Gastrocnemius medialis (tissue), 4 donors: ENCODE data around the gene NPEPPS. TPM values are rescaled to one million over a fixed set of nuclear protein-coding genes. Genes with fewer than 3 reads are reported as not detected.
A peak's percentile ranks its signal among the peaks of the same experiment; 100 is the strongest.

Source experiments
- ATAC-seq, 2 donors: fragments of 150-250 bp; one replicate each; pipeline ENCODE4 v1.9.1; 2016
- DNase-seq, 2 donors: peaks; one replicate each; pipeline ENCODE4 v3.0.0-alpha.2; 2019
- H3K27ac ChIP-seq, 4 donors: fragments of 200-600 bp; sonication (generic); 1 replicate in 1 of 4; 2 replicates in 3 of 4; pipeline ENCODE4 v1.5.1; 2016 to 2018; ENCODE audit warnings: mild to moderate bottlenecking in 2 of 4, moderate library complexity in 1 of 4
- H3K27me3 ChIP-seq, 3 donors: fragments of 200-600 bp; sonication (generic) in 2 of 3; 1 replicate in 1 of 3; 2 replicates in 2 of 3; pipeline versions ENCODE4 v1.5.1 to v1.6.0; 2016 to 2019; ENCODE audit warnings: mild to moderate bottlenecking in 1 of 3, moderate library complexity in 1 of 3
- H3K36me3 ChIP-seq, 2 donors: fragments of 200-600 bp; sonication (generic) in 1 of 2; one replicate each; pipeline ENCODE4 v1.5.1; 2017 to 2018
- H3K4me1 ChIP-seq, 2 donors: fragments of 200-600 bp; sonication (generic) in 1 of 2; one replicate each; pipeline ENCODE4 v1.5.1; 2016 to 2017; ENCODE audit warnings: mild to moderate bottlenecking in 2 of 2
- H3K4me3 ChIP-seq, 4 donors: fragments of 200-600 bp; sonication (generic) in 3 of 4; 1 replicate in 1 of 4; 2 replicates in 3 of 4; pipeline ENCODE4 v1.5.1; 2016 to 2019; ENCODE audit warnings: mild to moderate bottlenecking in 2 of 4
- H3K9me3 ChIP-seq, 3 donors: fragments of 200-600 bp; sonication (generic) in 2 of 3; 1 replicate in 1 of 3; 2 replicates in 2 of 3; pipeline ENCODE4 v1.5.1; 2016 to 2019
- POLR2A ChIP-seq, 2 donors: fragments of 450-650 bp; IDR thresholded peaks; one replicate each; pipeline ENCODE4 v1.6.1; 2017; ENCODE audit warnings: antibody characterized with exemption in 2 of 2, mild to moderate bottlenecking in 2 of 2, moderate library complexity in 2 of 2
- in situ Hi-C, 4 donors: fragments of 200-750 bp; cut with MboI; loops; one replicate each; pipeline versions ENCODE4 v1.15.0 to v1.8.0; 2017; ENCODE audit warnings: low sequenced_read_pairs in 4 of 4
- intact Hi-C: fragments of 100-400 bp; cut with DNase I; formaldehyde crosslinking; loops from one replicate; pipeline ENCODE4 v1.15.1; 2023; ENCODE audit warnings: low total_unique reads
- total RNA-seq, 4 donors: library from RNA; depleted of rRNA; stranded (reverse); fragments of >200 nt; gene quantifications; one replicate each; pipeline versions ENCODE4 v1.1.0 to v1.2.3, GENCODE V29; 2016
- TF ChIP-seq, protein P1 (sequence below), 5 experiments: fragments of 450-650 bp in 3 of 5; fragments of 200-600 bp in 2 of 5; sonication (generic) in 2 of 5; IDR thresholded peaks in 4 of 5; conservative IDR thresholded peaks in 1 of 5; 1 replicate in 4 of 5; 2 replicates in 1 of 5; pipeline ENCODE4 v1.5.1; 2016 to 2019; ENCODE audit warnings: antibody characterized with exemption in 5 of 5, mild to moderate bottlenecking in 3 of 5, moderate library complexity in 3 of 5

The NPEPPS gene
- total RNA-seq, 4 donors from 2014 or later: 116 to 186 (median 157) TPM

DNA sequence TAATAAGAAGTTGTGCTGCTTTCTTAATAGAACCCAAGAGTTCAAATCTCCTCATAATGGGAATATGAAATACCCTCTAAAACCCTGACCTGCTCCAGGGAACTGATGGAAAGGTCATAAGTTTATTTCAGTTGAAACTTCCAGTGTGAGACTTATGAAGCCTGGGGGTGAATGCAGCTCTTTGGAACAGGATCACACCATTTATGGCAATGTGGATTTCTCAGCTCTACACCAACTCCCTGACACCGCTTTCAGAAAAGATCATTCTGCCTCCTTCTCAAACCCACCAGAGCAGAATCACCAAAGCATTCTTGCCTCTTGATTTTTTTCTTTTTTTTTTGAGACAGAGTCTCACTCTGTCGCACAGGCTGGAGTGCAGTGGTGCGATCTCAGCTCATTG is 102.1 kb downstream of the NPEPPS start:
- peaks cover 7 to 14% of the 10 kb centered on the region in 2 donors for H3K4me1 ChIP-seq
- no peak overlapping the region for H3K27ac ChIP-seq
- ATAC-seq (no peak), DNase-seq (no peak)
- in situ Hi-C loops (no loop called here), intact Hi-C loops (no loop called here)
- TF ChIP-seq, protein P1, sequence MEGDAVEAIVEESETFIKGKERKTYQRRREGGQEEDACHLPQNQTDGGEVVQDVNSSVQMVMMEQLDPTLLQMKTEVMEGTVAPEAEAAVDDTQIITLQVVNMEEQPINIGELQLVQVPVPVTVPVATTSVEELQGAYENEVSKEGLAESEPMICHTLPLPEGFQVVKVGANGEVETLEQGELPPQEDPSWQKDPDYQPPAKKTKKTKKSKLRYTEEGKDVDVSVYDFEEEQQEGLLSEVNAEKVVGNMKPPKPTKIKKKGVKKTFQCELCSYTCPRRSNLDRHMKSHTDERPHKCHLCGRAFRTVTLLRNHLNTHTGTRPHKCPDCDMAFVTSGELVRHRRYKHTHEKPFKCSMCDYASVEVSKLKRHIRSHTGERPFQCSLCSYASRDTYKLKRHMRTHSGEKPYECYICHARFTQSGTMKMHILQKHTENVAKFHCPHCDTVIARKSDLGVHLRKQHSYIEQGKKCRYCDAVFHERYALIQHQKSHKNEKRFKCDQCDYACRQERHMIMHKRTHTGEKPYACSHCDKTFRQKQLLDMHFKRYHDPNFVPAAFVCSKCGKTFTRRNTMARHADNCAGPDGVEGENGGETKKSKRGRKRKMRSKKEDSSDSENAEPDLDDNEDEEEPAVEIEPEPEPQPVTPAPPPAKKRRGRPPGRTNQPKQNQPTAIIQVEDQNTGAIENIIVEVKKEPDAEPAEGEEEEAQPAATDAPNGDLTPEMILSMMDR (IDR thresholded peaks at IDR 0.05 in 4 of 5, conservative IDR thresholded peaks at IDR 0.05 in 1 of 5): no peak
- TF ChIP-seq POLR2A (IDR thresholded peaks at IDR 0.05): no peak
- H3K9me3 ChIP-seq: no peaks in the 10 kb centered on the region
- no peak overlapping the region for H3K4me3 ChIP-seq
- no peaks in the 10 kb centered on the region for H3K36me3 ChIP-seq
- H3K27me3 ChIP-seq: no peaks in the 10 kb centered on the region

GRCh38 chr17:47633996-47634395 is 103.1 kb downstream of the NPEPPS start:
- DNase-seq (no peak), ATAC-seq (no peak)
- H3K36me3 ChIP-seq: no peaks in the 10 kb centered on the region
- no peak for TF ChIP-seq POLR2A (IDR thresholded peaks at IDR 0.05)
- TF ChIP-seq, protein P1 (IDR thresholded peaks at IDR 0.05 in 4 of 5, conservative IDR thresholded peaks at IDR 0.05 in 1 of 5): no peak
- no peaks in the 10 kb centered on the region for H3K27me3 ChIP-seq
- H3K4me3 ChIP-seq: no peak overlapping the region
- H3K9me3 ChIP-seq: no peaks in the 10 kb centered on the region
- intact Hi-C loops: no loop called here
- peaks cover 7 to 16% of the 10 kb centered on the region in 2 donors for H3K4me1 ChIP-seq
- H3K27ac ChIP-seq: no peak overlapping the region
- in situ Hi-C loops: no loop called here

GRCh38 chr17:47634870-47635269 is 104.0 kb downstream of the NPEPPS start:
- no peak for ATAC-seq
- H3K36me3 ChIP-seq: no peaks in the 10 kb centered on the region
- no peak overlapping the region for H3K4me3 ChIP-seq
- TF ChIP-seq POLR2A (IDR thresholded peaks at IDR 0.05): no peak
- TF ChIP-seq, protein P1 (IDR thresholded peaks at IDR 0.05 in 4 of 5, conservative IDR thresholded peaks at IDR 0.05 in 1 of 5): no peak
- no peaks in the 10 kb centered on the region for H3K9me3 ChIP-seq
- no peak for DNase-seq
- intact Hi-C loops: no loop called here
- H3K27me3 ChIP-seq: no peaks in the 10 kb centered on the region
- no peak overlapping the region for H3K27ac ChIP-seq
- in situ Hi-C loops: no loop called here
- H3K4me1 ChIP-seq: peaks cover 7 to 19% of the 10 kb centered on the region in 2 donors

DNA sequence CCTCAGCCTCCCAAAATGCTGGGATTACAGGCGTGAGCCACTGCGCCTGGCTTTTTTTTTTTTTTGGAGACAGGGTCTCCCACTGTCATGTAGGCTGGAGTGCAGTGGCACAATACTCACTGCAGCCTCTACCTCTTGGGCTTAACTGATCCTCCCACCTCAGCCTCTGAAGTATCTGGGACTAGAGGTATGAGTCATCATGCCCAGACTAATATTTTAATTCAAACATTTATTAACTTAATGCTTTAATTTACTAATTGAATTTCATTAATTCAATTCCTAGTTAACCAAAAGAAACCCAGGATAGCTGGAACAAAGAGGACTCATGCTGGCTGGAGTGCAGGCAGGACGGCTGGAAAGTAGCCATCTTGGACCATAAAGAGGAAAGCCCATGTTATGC is 104.8 kb downstream of the NPEPPS start:
- no peak for TF ChIP-seq POLR2A (IDR thresholded peaks at IDR 0.05)
- TF ChIP-seq, protein P1 (IDR thresholded peaks at IDR 0.05 in 4 of 5, conservative IDR thresholded peaks at IDR 0.05 in 1 of 5): no peak
- Histone ChIP-seq H3K4me1 (peaks cover 7 to 19% of the 10 kb centered on the region in 2 donors), H3K27me3 (no peaks in the 10 kb centered on the region), H3K9me3 (no peaks in the 10 kb centered on the region), H3K4me3 (no peak overlapping the region), H3K36me3 (no peaks in the 10 kb centered on the region), H3K27ac (peak overlapping the region in 3 of 4 donors; percentile 60 to 82 (median 65))
- no peak for DNase-seq
- in situ Hi-C loops: no loop called here
- no peak for ATAC-seq
- intact Hi-C loops: no loop called here
